Keratinocyte (primary cell): ENCODE measurements around the gene NUP98. TPM values are rescaled to one million over a fixed set of nuclear protein-coding genes. Genes with fewer than 3 reads are reported as not detected.

Experiments used
- DNase-seq: peaks from one replicate; pipeline ENCODE4 v3.0.0-alpha.2; 2011; ENCODE audit warnings: low read depth, missing footprints, low spot score
- FAIRE-seq: peaks from 2 replicates; lab custom pipeline; 2011; peaks lifted over from hg19 to GRCh38; lab: Jason Lieb, UNC
- H2AFZ ChIP-seq: 2 replicates; pipeline ENCODE4 v1.6.0; 2012; ENCODE audit warnings: low read length, control low read depth, inconsistent platforms; ENCODE audit not compliant: control insufficient read depth
- H3K27ac ChIP-seq: 2 replicates; pipeline ENCODE4 v1.5.1; 2011; ENCODE audit warnings: low read length; ENCODE audit not compliant: control insufficient read depth, insufficient read depth
- H3K27me3 ChIP-seq: 3 replicates; pipeline ENCODE4 v1.6.0; 2011; ENCODE audit warnings: low read length; ENCODE audit not compliant: control insufficient read depth, insufficient read depth; ENCODE audit errors: extremely low read depth
- H3K36me3 ChIP-seq, 2 experiments: 2 replicates in 1 of 2; 3 replicates in 1 of 2; pipeline ENCODE4 v1.5.1; 2011; ENCODE audit warnings: low read length in 2 of 2, mild to moderate bottlenecking in 1 of 2; ENCODE audit not compliant: control insufficient read depth in 2 of 2, insufficient read depth in 2 of 2; ENCODE audit errors: extremely low read depth in 1 of 2
- H3K4me1 ChIP-seq: 3 replicates; pipeline ENCODE4 v1.5.1; 2011; ENCODE audit warnings: low read length; ENCODE audit not compliant: control insufficient read depth, insufficient read depth; ENCODE audit errors: extremely low read depth
- H3K4me2 ChIP-seq: 3 replicates; pipeline ENCODE4 v1.6.0; 2011; ENCODE audit warnings: low read depth, low read length; ENCODE audit not compliant: control insufficient read depth, insufficient read depth; ENCODE audit errors: extremely low read depth
- H3K4me3 ChIP-seq, 3 experiments: fragments of 200-600 bp in 1 of 3; sonication (generic) in 1 of 3; 2 replicates in 2 of 3; 3 replicates in 1 of 3; pipeline ENCODE4 v1.5.1; 2011 to 2016; ENCODE audit warnings: low read length in 3 of 3, mild to moderate bottlenecking in 3 of 3, control low read depth in 2 of 3, inconsistent platforms in 1 of 3, low read depth in 1 of 3, mixed read lengths in 1 of 3, mixed run types in 1 of 3, moderate library complexity in 1 of 3; ENCODE audit not compliant: control insufficient read depth in 2 of 3, insufficient read depth in 2 of 3; ENCODE audit errors: extremely low read depth in 1 of 3
- H3K79me2 ChIP-seq: 2 replicates; pipeline ENCODE4 v1.6.0; 2012; ENCODE audit warnings: low read length; ENCODE audit not compliant: control insufficient read depth, insufficient read depth
- H3K9ac ChIP-seq: 3 replicates; pipeline ENCODE4 v1.6.0; 2011; ENCODE audit warnings: low read length; ENCODE audit not compliant: control insufficient read depth, insufficient read depth; ENCODE audit errors: extremely low read depth
- H3K9me1 ChIP-seq: 3 replicates; pipeline ENCODE4 v1.6.0; 2011; ENCODE audit warnings: low read length; ENCODE audit not compliant: control insufficient read depth, insufficient read depth; ENCODE audit errors: extremely low read depth
- H3K9me3 ChIP-seq: 2 replicates; pipeline ENCODE4 v1.5.1; 2012; ENCODE audit warnings: low read depth, low read length; ENCODE audit not compliant: control insufficient read depth
- H4K20me1 ChIP-seq: 3 replicates; pipeline ENCODE4 v1.6.0; 2011; ENCODE audit warnings: low read length; ENCODE audit not compliant: control insufficient read depth, insufficient read depth; ENCODE audit errors: extremely low read depth
- EZH2 ChIP-seq: IDR thresholded peaks from one replicate; pipeline ENCODE4 v1.6.1; 2012; ENCODE audit warnings: inconsistent platforms, mild to moderate bottlenecking, low read length, moderate library complexity
- dilution Hi-C: fragments of 300-500 bp; cut with MboI; formaldehyde crosslinking; loops from one replicate; pipeline ENCODE4 v1.7.0; 2020; ENCODE audit warnings: low sequenced_read_pairs; ENCODE audit not compliant: extremely low pct_ligation_motif_present
- polyA plus RNA-seq, 5 experiments: library from polyadenylated mRNA; depleted of rRNA in 3 of 5; stranded (reverse) in 3 of 5; stranded (forward) in 1 of 5; unstranded in 1 of 5; fragments of >200 nt; gene quantifications; 1 replicate in 1 of 5; 2 replicates in 3 of 5; 3 replicates in 1 of 5; pipeline versions ENCODE4 v1.2.1 to v1.2.3, GENCODE V29; 2011 to 2012; ENCODE audit warnings: missing spikeins in 2 of 5, low read depth in 1 of 5, low replicate concordance in 1 of 5
- TF ChIP-seq, protein P1 (sequence below), 3 experiments: IDR thresholded peaks in 1 of 3; conservative IDR thresholded peaks in 1 of 3; optimal IDR thresholded peaks in 1 of 3; 2 replicates in 2 of 3; 3 replicates in 1 of 3; pipeline versions ENCODE3 to v1.5.1; 2011; ENCODE audit warnings: low read length in 3 of 3, mild to moderate bottlenecking in 3 of 3, moderate library complexity in 2 of 3, control low read depth in 1 of 3, inconsistent platforms in 1 of 3; ENCODE audit not compliant: insufficient read depth in 2 of 3; ENCODE audit errors: extremely low read depth in 1 of 3

The NUP98 gene
- polyA plus RNA-seq, 1 donor (not counting 4 experiments of a cell fraction or from before 2014, with no cell fraction given), result 66.9 TPM

DNA sequence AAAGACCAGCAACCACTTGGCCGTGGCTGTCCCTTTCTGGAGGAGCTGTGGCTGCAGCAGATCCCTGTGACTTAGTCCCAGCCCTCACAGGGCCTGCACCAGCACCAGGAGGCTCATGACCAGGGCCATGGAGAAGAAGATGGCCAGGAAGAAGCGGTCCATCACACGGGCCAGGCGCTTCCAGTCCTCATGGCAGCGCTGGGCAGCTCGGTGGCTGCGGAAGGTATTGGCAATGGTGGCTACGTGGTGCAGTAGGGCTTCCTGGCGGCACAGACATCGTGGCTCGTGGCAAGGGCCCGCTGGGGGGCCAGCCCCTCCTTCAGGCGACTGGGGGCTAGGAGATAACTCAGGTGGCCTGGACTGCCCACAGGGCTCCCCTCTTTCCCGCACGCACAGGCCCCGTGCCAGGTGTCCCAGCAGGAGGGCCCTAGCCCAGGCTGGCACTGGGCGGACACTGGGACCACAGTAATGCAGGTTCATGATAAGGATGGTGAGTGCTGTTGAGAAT, 131.3 kb downstream of the NUP98 start:
- Histone ChIP-seq H4K20me1 (no peaks in the 10 kb centered on the region), H2AFZ (no peak overlapping the region), H3K27me3 (no peaks in the 10 kb centered on the region), H3K9me1 (no peaks in the 10 kb centered on the region), H3K9ac (no peak overlapping the region), H3K27ac (no peak overlapping the region), H3K9me3 (no peaks in the 10 kb centered on the region), H3K4me3 (no peak overlapping the region), H3K36me3 (peaks cover 12 to 24% of the 10 kb centered on the region in 2 experiments), H3K79me2 (no peaks in the 10 kb centered on the region), H3K4me1 (no peaks in the 10 kb centered on the region), H3K4me2 (no peak overlapping the region)
- TF ChIP-seq, protein P1, sequence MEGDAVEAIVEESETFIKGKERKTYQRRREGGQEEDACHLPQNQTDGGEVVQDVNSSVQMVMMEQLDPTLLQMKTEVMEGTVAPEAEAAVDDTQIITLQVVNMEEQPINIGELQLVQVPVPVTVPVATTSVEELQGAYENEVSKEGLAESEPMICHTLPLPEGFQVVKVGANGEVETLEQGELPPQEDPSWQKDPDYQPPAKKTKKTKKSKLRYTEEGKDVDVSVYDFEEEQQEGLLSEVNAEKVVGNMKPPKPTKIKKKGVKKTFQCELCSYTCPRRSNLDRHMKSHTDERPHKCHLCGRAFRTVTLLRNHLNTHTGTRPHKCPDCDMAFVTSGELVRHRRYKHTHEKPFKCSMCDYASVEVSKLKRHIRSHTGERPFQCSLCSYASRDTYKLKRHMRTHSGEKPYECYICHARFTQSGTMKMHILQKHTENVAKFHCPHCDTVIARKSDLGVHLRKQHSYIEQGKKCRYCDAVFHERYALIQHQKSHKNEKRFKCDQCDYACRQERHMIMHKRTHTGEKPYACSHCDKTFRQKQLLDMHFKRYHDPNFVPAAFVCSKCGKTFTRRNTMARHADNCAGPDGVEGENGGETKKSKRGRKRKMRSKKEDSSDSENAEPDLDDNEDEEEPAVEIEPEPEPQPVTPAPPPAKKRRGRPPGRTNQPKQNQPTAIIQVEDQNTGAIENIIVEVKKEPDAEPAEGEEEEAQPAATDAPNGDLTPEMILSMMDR (optimal IDR thresholded peaks at IDR 0.05 in 1 of 3, IDR thresholded peaks at IDR 0.05 in 1 of 3, conservative IDR thresholded peaks at IDR 0.05 in 1 of 3; ENCODE audit: extremely low read depth in 1 of 3, insufficient read depth in 2 of 3, low read length in 3 of 3), result no peak
- TF ChIP-seq EZH2, result no peak
- no peak for FAIRE-seq
- no peak for DNase-seq
- dilution Hi-C loops, result no loop called here

DNA sequence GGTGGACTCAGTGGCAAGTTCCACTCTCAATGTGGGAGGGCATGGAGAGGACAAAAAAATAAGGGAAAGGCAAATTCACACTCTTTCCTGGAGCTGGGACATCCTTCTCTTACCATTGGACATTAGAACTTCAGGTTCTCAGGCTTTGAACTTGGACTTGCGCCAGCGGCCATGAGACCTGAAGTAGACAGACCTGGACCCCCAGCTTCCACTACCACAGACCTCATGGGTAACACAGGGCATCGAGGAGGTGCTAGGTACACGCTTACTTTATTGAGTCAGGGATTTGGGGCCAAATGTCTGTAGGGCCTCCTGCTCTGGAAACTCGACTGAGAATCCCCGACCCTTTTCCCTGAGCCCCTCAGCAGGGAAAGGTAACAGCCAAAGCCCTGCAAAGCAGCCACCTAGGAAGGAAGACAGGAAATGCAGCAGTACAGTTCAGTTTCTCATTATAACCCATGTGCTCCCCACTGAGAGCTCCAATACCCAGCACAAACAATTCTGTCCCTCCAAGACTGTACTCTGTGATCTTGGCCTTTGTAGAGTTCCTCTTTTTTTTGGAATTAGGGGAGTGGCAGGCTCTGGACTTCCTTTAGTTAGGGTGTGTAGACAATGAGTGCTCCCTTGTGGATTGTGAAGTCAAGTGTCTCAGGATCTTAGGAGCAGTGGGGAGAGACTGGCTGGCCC, 131.9 kb downstream of the NUP98 start:
- H3K27me3 ChIP-seq, result no peaks in the 10 kb centered on the region
- no peaks in the 10 kb centered on the region for H4K20me1 ChIP-seq
- no peaks in the 10 kb centered on the region for H3K9me3 ChIP-seq
- no peak overlapping the region for H3K4me3 ChIP-seq
- dilution Hi-C loops, result no loop called here
- no peak for DNase-seq
- H3K79me2 ChIP-seq, result no peaks in the 10 kb centered on the region
- no peak overlapping the region for H3K9ac ChIP-seq
- no peaks in the 10 kb centered on the region for H3K9me1 ChIP-seq
- H3K4me1 ChIP-seq, result no peaks in the 10 kb centered on the region
- TF ChIP-seq, protein P1 (optimal IDR thresholded peaks at IDR 0.05 in 1 of 3, IDR thresholded peaks at IDR 0.05 in 1 of 3, conservative IDR thresholded peaks at IDR 0.05 in 1 of 3; ENCODE audit: extremely low read depth in 1 of 3, insufficient read depth in 2 of 3, low read length in 3 of 3), result no peak
- no peak for TF ChIP-seq EZH2
- no peak overlapping the region for H3K4me2 ChIP-seq
- no peak overlapping the region for H3K27ac ChIP-seq
- H2AFZ ChIP-seq, result no peak overlapping the region
- peaks cover 12 to 24% of the 10 kb centered on the region in 2 experiments for H3K36me3 ChIP-seq
- no peak for FAIRE-seq
